Epithelial cell of proximal tubule (primary cell): Measurements from ENCODE around the gene CEL. TPM values are rescaled to one million over a fixed set of nuclear protein-coding genes. Genes with fewer than 3 reads are reported as not detected.
A peak's percentile ranks its signal among the peaks of the same experiment; 100 is the strongest.
"Not testable (repeated sequence)": the region's sequence is repeated elsewhere in the genome, so short reads cannot be mapped to it uniquely, and the experiment has no call there.

Experiments
- DNase-seq: peaks from one replicate; pipeline ENCODE4 v3.0.0-alpha.2; 2011; ENCODE audit warnings: low read depth
- H3K4me3 ChIP-seq: 2 replicates; pipeline ENCODE4 v1.5.1; 2011; ENCODE audit warnings: low read depth, mild to moderate bottlenecking, low read length
- total RNA-seq: library from RNA; depleted of rRNA; stranded (reverse); fragments of >200 nt; gene quantifications from 2 replicates; pipeline ENCODE4 v1.2.3, GENCODE V29; 2015
- TF ChIP-seq, protein P1 (sequence below): conservative IDR thresholded peaks from 2 replicates; pipeline ENCODE4 v1.5.1; 2012; ENCODE audit warnings: low read depth, mild to moderate bottlenecking, low read length

CEL gene
- total RNA-seq, 1 donor from 2014 or later = 0.58 TPM

DNA sequence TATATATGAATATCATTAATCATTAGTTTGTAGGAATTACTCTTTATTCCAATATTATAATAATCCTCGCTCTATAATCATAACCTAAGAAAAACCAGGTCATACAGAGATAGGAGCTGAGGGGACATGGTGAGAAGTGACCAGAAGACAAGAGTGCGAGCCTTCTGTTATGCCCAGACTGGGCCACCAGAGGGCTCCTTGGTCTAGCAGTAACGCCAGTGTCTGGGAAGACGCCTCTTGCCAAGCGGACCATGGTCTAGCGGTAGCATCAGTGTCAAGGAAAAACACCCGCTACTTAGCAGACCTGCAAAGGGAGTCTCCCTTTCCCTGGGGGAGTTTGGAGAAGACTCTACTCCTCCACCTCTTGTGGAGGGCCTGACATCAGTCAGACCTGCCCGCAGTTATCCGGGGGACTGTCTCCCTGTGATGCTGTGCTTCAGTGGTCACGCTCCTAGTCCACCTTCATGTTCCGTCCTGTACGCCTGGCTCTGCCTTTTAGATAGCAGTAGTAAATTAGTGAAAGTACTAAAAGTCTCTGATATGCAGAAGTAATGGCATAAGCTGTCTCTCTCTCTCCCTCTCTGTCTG is 20.8 kb upstream of the CEL start:
- TF ChIP-seq, protein P1, sequence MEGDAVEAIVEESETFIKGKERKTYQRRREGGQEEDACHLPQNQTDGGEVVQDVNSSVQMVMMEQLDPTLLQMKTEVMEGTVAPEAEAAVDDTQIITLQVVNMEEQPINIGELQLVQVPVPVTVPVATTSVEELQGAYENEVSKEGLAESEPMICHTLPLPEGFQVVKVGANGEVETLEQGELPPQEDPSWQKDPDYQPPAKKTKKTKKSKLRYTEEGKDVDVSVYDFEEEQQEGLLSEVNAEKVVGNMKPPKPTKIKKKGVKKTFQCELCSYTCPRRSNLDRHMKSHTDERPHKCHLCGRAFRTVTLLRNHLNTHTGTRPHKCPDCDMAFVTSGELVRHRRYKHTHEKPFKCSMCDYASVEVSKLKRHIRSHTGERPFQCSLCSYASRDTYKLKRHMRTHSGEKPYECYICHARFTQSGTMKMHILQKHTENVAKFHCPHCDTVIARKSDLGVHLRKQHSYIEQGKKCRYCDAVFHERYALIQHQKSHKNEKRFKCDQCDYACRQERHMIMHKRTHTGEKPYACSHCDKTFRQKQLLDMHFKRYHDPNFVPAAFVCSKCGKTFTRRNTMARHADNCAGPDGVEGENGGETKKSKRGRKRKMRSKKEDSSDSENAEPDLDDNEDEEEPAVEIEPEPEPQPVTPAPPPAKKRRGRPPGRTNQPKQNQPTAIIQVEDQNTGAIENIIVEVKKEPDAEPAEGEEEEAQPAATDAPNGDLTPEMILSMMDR = peak; percentile 60
- DNase-seq, H3K4me3 ChIP-seq: not testable (repeated sequence)

DNA sequence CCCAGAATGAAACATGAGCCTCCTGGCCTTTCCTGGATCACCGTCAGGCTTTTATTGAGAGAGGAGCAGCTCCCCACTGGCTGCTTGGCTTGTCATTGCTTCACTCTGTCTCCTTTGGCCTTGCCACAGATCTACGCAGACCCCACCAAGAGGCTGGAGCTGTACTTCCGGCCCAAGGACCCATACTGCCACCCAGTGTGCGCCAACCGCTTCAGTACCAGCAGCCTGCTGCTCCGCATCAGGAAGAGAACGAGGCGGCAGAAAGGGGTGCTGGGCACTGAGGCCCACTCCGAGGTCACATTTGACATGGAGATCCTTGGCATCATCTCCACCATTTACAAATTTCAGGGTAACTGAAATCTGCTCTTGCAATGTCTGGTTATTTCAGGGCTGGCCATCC is 19.8 kb upstream of the CEL start:
- no peak overlapping the region for H3K4me3 ChIP-seq
- no peak for DNase-seq
- TF ChIP-seq, protein P1 = no peak

DNA sequence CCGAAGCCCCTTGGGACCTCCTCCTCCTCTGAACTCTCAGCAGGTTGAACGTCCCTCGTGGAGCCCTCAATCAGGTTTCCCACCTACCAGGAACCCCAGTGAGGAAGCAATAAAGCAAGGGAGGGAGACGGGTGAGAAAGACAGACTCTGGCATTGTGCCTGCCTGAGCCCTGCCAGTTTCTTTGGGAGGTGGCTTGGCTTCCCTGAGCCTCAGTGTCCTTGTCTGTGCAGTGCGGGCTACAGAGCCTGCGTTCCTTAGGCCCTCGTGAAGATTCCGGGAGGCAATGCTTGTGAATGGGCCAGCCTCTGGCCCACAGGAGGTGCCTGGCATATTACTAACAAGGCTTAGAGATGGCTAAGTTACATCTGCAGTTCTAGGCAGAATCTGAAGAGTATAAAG is 19.1 kb upstream of the CEL start:
- no peak overlapping the region for H3K4me3 ChIP-seq
- no peak for DNase-seq
- TF ChIP-seq, protein P1 = no peak

DNA sequence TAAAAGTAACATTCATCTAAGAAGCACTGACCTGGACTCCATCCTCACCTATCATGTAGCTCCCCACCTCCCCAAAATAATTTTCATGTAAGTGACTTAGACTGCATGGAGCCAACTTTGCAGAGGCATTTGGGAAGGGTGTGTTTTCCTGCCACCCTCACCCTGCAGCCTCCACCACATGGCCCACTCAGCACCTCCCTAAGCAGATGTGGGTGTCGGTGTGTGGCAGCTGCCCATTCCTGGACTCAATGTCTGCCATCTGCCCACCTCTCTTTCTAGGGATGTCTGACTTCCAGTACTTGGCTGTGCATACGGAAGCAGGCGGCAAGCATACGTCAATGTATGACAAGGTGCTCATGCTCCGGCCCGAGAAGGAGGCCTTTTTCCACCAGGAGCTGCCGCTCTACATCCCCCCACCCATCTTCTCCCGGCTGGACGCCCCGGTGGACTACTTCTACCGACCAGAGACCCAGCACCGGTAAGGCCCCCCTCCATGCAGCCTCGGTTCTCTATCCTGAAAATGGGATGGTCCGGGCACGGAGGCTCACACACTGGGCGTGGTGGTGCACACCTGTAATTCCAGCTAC is 18.2 kb upstream of the CEL start:
- no peak overlapping the region for H3K4me3 ChIP-seq
- DNase-seq = no peak
- TF ChIP-seq, protein P1 = no peak

DNA sequence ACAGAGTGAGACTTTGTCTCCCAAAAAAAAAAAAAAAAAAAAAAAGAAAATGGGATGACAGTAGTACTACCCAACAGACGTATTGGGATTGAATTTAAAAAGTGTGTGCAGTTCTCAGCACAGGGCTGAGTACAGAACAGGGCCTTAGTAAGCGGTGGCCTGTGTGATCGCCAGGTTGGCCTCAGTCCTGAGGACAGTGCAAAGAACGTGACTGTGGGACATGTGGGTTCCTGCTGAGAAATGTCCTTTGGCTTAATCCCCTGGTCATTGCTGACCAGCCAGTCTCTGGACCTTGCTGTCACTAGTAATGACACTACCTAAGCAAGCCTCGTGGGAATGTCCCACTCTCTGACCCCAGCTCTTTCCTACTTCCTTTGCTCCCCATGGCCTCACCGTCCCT is 17.7 kb upstream of the CEL start:
- no peak for DNase-seq
- no peak overlapping the region for H3K4me3 ChIP-seq
- TF ChIP-seq, protein P1 = no peak

DNA sequence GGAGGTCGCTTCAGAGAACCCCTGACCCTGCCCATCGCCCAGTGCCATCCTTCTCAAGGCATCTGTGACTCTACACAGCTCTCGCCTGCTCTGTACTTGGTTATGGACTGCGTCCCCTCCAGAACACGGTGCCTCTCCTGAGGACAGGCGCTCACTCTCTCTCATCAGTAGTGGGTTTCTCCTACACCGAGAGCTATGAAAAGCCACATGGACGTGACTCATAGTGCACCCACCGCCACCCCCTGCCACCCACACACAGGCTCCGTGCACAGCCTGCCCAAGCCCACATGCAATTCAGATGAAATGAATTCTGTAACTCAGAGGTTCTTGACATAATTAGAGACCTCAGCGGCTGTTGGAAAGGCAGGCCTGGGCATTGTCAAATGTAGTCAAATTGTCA is 17.1 kb upstream of the CEL start:
- TF ChIP-seq, protein P1 = no peak
- no peak overlapping the region for H3K4me3 ChIP-seq
- no peak for DNase-seq

DNA sequence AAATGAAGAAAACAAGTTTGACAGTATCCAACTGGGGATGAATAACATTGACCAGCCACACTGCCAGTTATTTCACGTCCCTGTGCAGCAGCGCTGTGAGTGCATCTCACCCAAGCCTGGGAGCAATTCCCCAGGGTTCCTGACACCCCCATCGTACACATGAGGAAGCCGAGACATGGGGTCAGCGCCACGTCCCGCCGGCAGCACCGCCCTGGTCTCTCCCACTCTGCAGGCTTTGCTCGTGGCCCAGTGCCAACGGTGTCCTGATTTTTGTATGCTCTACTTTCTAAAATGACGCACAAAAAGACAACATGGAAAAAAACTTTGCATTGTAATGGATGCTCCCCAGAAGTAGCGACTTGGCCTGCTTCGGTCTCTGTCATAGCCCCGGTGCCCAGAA is 16.6 kb upstream of the CEL start:
- TF ChIP-seq, protein P1 = no peak
- DNase-seq = no peak
- no peak overlapping the region for H3K4me3 ChIP-seq
